ENCODE measurements around the gene SYNPO.

- TF ChIP-seq, protein P1, sequence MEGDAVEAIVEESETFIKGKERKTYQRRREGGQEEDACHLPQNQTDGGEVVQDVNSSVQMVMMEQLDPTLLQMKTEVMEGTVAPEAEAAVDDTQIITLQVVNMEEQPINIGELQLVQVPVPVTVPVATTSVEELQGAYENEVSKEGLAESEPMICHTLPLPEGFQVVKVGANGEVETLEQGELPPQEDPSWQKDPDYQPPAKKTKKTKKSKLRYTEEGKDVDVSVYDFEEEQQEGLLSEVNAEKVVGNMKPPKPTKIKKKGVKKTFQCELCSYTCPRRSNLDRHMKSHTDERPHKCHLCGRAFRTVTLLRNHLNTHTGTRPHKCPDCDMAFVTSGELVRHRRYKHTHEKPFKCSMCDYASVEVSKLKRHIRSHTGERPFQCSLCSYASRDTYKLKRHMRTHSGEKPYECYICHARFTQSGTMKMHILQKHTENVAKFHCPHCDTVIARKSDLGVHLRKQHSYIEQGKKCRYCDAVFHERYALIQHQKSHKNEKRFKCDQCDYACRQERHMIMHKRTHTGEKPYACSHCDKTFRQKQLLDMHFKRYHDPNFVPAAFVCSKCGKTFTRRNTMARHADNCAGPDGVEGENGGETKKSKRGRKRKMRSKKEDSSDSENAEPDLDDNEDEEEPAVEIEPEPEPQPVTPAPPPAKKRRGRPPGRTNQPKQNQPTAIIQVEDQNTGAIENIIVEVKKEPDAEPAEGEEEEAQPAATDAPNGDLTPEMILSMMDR (IDR thresholded peaks at IDR 0.05; ENCODE audit: poor library complexity, severe bottlenecking), result no peak
- TF ChIP-seq EP300 (conservative IDR thresholded peaks at IDR 0.05; ENCODE audit: poor library complexity, severe bottlenecking), result no peak
- no peak for TF ChIP-seq SMC3 (conservative IDR thresholded peaks at IDR 0.05; ENCODE audit: poor library complexity)
- no peak for TF ChIP-seq REST (IDR thresholded peaks at IDR 0.05; ENCODE audit: borderline replicate concordance)
- TF ChIP-seq TAF1 (IDR thresholded peaks at IDR 0.05; ENCODE audit: low read depth), result no peak
- TF ChIP-seq RAD21 (conservative IDR thresholded peaks at IDR 0.05), result no peak
- no peak for TF ChIP-seq EZH2 (IDR thresholded peaks at IDR 0.05; ENCODE audit: borderline replicate concordance, insufficient read depth, low read length, poor library complexity, severe bottlenecking)
These were observed 34.9 kb upstream of the SYNPO start for GRCh38 chr5:150605546-150605945.

Measured in neural cell (in vitro differentiated cells).